NCI-H1694 (cell line): Measurements from ENCODE around the gene TOMM7.

ENCODE experiments used
- DNase-seq: peaks from one replicate; lab custom pipeline; 2025; lab: John Stamatoyannopoulos, UW

TOMM7 gene

DNA sequence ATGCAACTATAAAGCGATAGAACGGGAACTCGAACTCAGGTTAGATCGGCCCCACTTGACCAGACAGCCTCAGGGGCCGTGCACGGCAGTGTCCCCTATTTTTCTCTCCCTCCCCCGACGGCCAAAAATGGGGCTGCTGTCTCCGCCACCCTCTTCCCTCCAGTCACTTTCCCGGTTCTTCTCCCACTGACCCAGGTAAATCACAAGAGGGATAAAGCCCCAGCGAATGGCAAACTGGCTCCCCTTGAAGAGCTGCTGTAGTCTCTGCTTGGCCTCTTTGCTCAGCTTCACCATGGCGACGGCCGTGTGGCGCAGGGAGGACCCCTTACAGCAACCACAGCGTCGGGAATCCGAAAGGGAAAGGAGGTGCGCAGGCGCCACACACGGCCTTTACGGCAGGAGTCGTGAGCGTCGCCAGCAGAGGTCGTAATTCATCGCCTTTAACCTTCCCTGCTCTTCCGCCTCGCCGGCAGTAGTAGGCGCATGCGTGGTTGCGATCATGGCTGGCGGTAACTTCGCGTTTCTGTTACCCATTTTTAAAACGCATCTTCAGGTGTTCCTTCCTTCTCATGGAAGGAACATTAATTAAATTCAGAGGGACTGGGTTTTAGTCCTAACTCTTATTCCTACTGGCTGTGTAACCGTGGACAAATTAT, at the start of gene TOMM7:
TOMM7 (minus strand) TSS at position 364 of the 656 bp plus-strand sequence; CDS start at position 294, 70 bp downstream.
- DNase-seq: peak; percentile 97

DNA sequence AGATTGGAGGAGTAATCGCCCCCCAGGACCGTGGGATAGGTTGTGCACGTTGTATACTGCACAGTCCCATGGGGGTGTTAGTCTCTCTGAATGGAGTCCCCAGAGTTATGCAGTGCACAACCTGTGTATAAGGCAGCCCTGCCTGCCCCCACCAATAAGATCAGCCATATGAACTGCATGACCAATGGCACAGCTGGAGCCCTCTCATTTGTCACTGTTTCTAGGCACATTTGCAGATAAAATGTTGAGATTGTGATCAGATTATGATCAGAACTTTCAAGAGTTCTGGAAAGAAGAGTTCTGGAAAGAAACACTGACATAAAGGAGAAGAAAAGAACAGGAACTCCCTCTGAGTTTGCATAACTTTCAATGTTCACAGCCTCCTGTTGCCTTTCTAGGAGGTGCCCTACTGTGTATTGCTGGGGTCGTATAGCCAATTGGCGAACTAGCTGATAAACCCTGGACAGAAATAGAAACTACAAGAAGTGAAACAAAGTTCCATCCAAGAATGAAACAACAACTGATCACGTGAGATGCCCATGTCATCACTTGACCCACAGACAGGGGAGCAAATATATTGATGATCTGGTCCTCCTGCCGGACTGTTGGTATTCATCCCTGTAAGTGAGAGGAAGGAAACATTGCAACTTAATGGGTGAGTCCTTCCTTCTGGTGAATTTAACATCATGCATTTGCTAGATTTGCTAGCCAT, 49.6 kb upstream of the TOMM7 start:
- no peak for DNase-seq

- DNase-seq: no peak
Measured at GRCh38 chr7:22871661-22872060, 49.0 kb upstream of the TOMM7 start.

DNA sequence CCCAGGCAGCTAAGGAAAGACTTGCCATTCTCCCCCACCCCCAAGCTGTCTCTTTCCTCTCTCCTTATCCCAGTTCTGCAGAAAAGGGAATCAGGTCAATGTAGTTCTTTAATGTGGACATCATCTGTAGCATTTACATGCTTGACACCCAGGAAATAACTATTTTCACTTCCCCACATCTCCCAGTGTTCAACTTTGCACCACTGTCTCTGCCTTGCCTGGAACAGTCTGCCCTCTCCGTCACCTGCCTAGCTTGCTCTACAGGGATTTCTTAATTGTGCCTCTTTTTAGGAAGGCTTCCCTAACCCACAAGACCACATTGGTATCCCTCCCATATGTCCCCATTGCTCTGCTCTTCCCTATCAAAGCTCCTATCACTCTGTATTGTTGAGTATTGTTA, 45.9 kb upstream of the TOMM7 start:
- DNase-seq: no peak

DNA sequence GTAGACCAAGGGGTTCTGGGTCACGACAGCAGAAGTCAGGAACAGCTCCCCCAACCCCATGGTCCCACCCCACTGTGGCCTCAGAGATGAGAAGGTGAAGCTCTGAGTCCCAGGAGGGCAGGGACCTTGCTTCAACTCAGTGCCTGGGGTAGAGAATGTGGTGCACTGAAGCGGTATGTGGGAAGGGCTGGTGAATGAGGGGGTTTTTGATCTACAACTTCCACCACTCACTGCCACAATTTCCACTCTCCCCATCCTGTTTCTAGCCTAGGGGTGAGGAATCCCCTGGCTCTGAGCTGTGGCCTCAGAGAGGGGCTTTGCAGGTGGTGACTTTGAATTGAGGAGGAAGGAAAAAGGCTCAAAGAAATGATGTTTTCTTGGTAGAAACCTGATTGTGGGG, 44.9 kb upstream of the TOMM7 start:
- DNase-seq: no peak

DNA sequence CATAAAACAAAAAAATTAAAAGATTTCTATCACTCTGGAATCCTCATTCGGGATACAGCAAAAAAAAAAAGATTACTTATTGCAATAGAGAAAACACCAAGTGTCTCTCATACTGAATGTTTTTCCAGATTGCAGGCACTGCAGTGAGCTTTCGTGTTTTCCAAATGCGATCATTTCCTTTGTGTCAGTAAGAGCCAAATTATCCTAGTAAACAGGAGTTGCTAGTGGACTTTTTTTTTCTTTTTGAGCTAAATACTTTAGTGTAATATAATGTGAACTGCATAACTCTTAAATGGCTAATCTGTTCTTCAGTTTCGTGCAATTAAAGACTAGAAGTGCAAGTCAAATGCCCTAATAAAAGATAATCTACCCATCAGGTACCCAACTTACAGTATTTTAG, 44.4 kb upstream of the TOMM7 start:
- no peak for DNase-seq

DNA sequence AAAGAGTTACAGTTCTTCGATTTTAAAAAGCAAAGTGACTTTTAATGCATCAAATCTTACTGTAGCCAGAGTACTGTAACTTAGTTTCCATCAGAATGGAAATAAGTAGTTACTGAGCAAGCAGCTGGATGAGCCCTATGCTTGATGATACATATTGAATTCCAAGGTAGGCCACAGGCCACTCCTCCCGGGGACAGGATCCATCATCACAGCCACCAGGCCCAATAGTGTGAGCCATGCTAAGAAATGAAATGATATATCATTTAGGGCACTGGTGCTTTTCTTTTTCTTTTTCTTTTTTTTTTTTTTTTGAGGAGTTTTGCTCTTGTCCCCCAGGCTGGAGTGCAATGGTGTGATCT, 42.9 kb upstream of the TOMM7 start:
- no peak for DNase-seq

- DNase-seq: no peak
Measured at GRCh38 chr7:22864855-22865601, 42.4 kb upstream of the TOMM7 start.

DNA sequence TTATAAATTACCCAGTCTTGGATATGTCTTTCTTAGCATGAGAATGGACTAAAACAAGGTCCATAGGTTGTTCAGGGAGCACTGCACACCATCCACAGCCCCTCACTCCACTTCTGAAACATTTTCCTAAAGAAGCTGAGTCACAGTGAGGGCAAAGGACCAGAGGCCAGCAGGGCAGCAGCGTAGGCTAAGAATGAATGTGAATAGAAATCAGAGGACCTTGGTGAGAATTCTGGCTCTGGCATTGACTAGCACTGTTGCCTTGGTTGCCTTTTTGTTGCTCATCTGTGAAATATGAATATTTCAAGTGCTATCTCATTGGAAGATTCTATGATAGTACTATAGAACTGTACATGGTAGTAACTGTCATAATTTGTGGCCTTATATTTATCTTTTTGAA, 41.7 kb upstream of the TOMM7 start:
- DNase-seq: no peak

GRCh38 chr7:22863156-22863899, 40.7 kb upstream of the TOMM7 start:
- no peak for DNase-seq

DNA sequence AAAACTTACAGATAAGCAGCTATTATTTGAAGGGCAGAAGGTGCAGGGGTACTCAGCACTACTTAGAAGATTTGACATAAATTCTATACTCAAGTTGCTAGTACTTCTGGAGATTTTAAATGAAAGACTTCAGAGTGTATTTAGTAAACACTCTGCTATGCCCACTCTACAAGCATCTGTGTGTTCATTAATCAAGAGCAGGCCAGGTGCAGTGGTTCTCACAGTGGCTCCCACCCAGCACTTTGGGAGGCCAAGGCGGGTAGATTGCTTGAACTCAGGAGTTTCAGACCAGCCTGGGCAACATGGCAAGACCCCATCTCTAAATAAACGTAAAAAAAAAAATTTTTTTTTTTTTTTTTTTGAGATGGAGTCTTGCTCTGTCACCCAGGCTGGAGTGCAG, 38.9 kb upstream of the TOMM7 start:
- no peak for DNase-seq

DNA sequence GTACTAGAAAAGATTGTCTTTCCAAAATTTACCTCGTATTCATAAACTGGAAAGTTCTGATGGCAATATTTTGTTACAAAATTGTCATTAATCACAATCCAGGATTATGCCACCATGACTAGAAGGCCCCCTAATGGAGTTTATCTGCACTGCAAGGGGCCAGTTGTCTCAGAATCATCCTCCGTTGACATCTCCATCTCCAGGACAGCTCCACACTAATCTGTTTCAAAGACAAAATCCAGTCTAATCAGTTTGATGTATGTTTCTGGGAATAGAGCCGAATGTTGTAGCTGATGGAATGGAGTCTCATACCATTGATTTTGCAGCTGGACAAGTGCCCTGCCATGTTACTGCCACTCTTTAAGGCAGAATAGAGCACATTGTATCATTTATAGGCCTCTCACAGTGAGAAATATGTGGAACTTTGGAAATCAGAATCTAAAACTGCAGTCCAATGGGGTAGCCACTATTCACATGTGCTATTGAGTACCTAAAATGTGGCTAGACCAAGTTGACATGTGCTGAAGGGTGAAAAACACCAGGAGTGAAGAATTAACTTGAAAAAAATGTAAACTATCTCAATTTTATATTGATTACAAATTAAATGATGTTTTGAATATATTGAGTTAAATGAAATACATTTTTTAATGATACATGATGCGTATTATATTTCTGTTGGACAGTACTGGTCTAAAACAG, 38.3 kb upstream of the TOMM7 start:
- DNase-seq: peak; percentile 28

DNA sequence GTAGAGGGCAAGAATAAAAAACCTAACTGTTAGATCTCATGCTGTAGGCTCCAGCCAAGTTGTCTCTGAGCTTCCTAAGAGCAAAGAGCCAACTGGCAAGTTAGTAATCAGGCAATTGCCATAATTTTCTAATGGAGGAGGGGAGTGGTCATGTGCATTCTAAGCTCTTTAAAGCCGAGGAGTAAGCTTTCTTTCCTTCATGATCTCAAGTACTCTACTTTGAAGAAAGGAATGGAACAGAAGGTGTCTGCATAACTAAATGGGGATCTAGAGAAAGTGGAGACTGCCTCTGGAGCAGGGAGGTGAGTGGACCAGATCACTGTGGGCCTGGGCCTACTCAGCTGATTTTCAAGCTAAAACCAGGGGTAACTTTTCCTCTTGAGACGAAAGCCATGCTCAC, 37.7 kb upstream of the TOMM7 start:
- DNase-seq: peak; percentile 28

GRCh38 chr7:22859641-22860290, 37.1 kb upstream of the TOMM7 start:
- no peak for DNase-seq

- DNase-seq: no peak
Measured at GRCh38 chr7:22858640-22859561, 36.3 kb upstream of the TOMM7 start.

- no peak for DNase-seq
Measured at GRCh38 chr7:22858274-22858639, 35.6 kb upstream of the TOMM7 start.

DNA sequence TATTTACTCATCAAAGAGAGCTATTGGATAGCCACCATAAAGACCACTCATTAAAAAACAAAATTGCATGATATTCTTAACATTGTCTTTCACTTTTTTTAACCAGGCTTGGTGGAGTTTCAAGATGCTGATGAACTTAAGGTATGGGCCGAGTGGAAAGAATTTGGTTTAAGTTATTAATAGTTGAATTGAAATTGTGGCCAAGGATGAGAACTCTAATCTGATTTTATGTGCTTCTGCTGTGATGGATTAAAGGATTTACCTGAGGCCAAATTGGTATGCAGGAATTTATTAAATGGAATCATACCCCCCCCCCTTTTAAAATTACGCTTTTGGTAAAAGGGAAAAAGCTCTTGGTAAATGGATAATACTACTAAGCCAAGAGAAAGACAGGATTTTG, 33.8 kb upstream of the TOMM7 start:
- no peak for DNase-seq

GRCh38 chr7:22855049-22855392, 32.4 kb upstream of the TOMM7 start:
- no peak for DNase-seq

GRCh38 chr7:22854158-22855048, 31.8 kb upstream of the TOMM7 start:
- DNase-seq: peak; percentile 50
